Osteoblast (primary cell): ENCODE data around the gene POU2F1. TPM values are rescaled to one million over a fixed set of nuclear protein-coding genes. Genes with fewer than 3 reads are reported as not detected.

ENCODE experiments used
- DNase-seq: peaks from one replicate; pipeline ENCODE4 v3.0.0; 2011; ENCODE audit warnings: low spot score, mixed read lengths; ENCODE audit not compliant: insufficient read length; ENCODE audit errors: missing footprints
- H2AFZ ChIP-seq: 2 replicates; pipeline ENCODE4 v1.6.0; 2011; ENCODE audit warnings: mild to moderate bottlenecking, low read length
- H3K27ac ChIP-seq: 2 replicates; pipeline ENCODE4 v1.5.1; 2011; ENCODE audit warnings: mild to moderate bottlenecking, low read depth, low read length, moderate library complexity
- H3K27me3 ChIP-seq: 2 replicates; pipeline ENCODE4 v1.6.0; 2012; ENCODE audit warnings: mild to moderate bottlenecking, control low read depth, inconsistent platforms, low read length, moderate library complexity; ENCODE audit not compliant: insufficient read depth
- H3K36me3 ChIP-seq: 2 replicates; pipeline ENCODE4 v1.5.1; 2011; ENCODE audit warnings: mild to moderate bottlenecking, low read length, control low read depth, moderate library complexity; ENCODE audit not compliant: insufficient read depth
- H3K4me1 ChIP-seq: 2 replicates; pipeline ENCODE4 v1.5.1; 2011; ENCODE audit warnings: mild to moderate bottlenecking, low read length, control low read depth, moderate library complexity; ENCODE audit not compliant: insufficient read depth
- H3K4me2 ChIP-seq: 2 replicates; pipeline ENCODE4 v1.6.0; 2011; ENCODE audit warnings: mild to moderate bottlenecking, low read length; ENCODE audit not compliant: insufficient read depth
- H3K4me3 ChIP-seq: fragments of 200-600 bp; sonication (generic); 3 replicates; pipeline ENCODE4 v1.5.1; 2012; ENCODE audit warnings: mild to moderate bottlenecking, low read length, inconsistent platforms; ENCODE audit not compliant: insufficient read depth
- H3K79me2 ChIP-seq: 2 replicates; pipeline ENCODE4 v1.6.0; 2012; ENCODE audit warnings: mild to moderate bottlenecking, low read length, control low read depth, inconsistent platforms; ENCODE audit not compliant: insufficient read depth
- H3K9me3 ChIP-seq: 2 replicates; pipeline ENCODE4 v1.5.1; 2011; ENCODE audit warnings: low read depth, low read length, control low read depth
- H4K20me1 ChIP-seq: 2 replicates; pipeline ENCODE4 v1.6.0; 2012; ENCODE audit warnings: mild to moderate bottlenecking, low read length, control low read depth; ENCODE audit not compliant: insufficient read depth
- CTCF ChIP-seq: IDR thresholded peaks from 2 replicates; pipeline ENCODE4 v1.5.1; 2011; ENCODE audit warnings: mild to moderate bottlenecking, low read depth, low read length, moderate library complexity; ENCODE audit errors: extremely low read depth
- total RNA-seq: library from RNA; depleted of rRNA; stranded (reverse); fragments of >200 nt; gene quantifications from 2 replicates; pipeline ENCODE4 v1.2.3, GENCODE V29; 2012

The POU2F1 gene
- total RNA-seq, 1 donor = 11.6 TPM

GRCh38 chr1:167418391-167418790, 197.7 kb downstream of the POU2F1 start:
- H3K36me3 ChIP-seq = peaks cover 2% of the 10 kb centered on the region
- no peaks in the 10 kb centered on the region for H4K20me1 ChIP-seq
- no peaks in the 10 kb centered on the region for H3K79me2 ChIP-seq
- TF ChIP-seq CTCF = no peak
- DNase-seq = no peak
- no peak overlapping the region for H2AFZ ChIP-seq
- H3K27ac ChIP-seq = no peak overlapping the region
- H3K9me3 ChIP-seq = no peaks in the 10 kb centered on the region
- H3K4me2 ChIP-seq = no peak overlapping the region
- no peak overlapping the region for H3K4me3 ChIP-seq
- no peaks in the 10 kb centered on the region for H3K4me1 ChIP-seq
- no peaks in the 10 kb centered on the region for H3K27me3 ChIP-seq

DNA sequence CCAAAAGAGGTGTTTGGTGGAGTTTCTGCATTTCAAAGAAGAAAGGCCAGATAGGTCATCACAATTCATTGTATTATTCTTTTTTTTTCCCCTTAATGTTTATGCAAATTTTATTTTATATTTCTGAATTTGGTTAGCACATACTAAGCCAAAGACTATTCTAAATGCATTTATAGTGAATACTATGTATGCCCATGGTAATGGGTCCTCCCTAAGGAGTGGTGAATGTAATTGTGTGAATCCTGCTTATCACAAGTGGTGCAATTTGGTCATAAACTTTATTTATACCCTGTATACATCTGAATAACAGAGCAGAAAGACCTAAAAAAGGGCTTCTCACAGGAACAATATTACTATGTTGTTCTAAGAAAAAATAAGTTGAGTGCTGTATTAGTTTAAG, 198.6 kb downstream of the POU2F1 start:
- peaks cover 2% of the 10 kb centered on the region for H3K36me3 ChIP-seq
- no peak overlapping the region for H2AFZ ChIP-seq
- no peaks in the 10 kb centered on the region for H3K79me2 ChIP-seq
- H4K20me1 ChIP-seq = no peaks in the 10 kb centered on the region
- no peaks in the 10 kb centered on the region for H3K9me3 ChIP-seq
- H3K4me1 ChIP-seq = no peaks in the 10 kb centered on the region
- TF ChIP-seq CTCF = no peak
- H3K27me3 ChIP-seq = no peaks in the 10 kb centered on the region
- DNase-seq = no peak
- no peak overlapping the region for H3K4me3 ChIP-seq
- no peak overlapping the region for H3K27ac ChIP-seq
- H3K4me2 ChIP-seq = no peak overlapping the region

GRCh38 chr1:167420510-167420909, 199.8 kb downstream of the POU2F1 start:
- no peaks in the 10 kb centered on the region for H3K4me1 ChIP-seq
- H3K36me3 ChIP-seq = peaks cover 2% of the 10 kb centered on the region
- H3K79me2 ChIP-seq = no peaks in the 10 kb centered on the region
- no peak overlapping the region for H3K27ac ChIP-seq
- no peak overlapping the region for H3K4me3 ChIP-seq
- no peak for DNase-seq
- no peak overlapping the region for H3K4me2 ChIP-seq
- no peak overlapping the region for H2AFZ ChIP-seq
- no peak for TF ChIP-seq CTCF
- no peaks in the 10 kb centered on the region for H3K27me3 ChIP-seq
- no peaks in the 10 kb centered on the region for H3K9me3 ChIP-seq
- no peaks in the 10 kb centered on the region for H4K20me1 ChIP-seq

DNA sequence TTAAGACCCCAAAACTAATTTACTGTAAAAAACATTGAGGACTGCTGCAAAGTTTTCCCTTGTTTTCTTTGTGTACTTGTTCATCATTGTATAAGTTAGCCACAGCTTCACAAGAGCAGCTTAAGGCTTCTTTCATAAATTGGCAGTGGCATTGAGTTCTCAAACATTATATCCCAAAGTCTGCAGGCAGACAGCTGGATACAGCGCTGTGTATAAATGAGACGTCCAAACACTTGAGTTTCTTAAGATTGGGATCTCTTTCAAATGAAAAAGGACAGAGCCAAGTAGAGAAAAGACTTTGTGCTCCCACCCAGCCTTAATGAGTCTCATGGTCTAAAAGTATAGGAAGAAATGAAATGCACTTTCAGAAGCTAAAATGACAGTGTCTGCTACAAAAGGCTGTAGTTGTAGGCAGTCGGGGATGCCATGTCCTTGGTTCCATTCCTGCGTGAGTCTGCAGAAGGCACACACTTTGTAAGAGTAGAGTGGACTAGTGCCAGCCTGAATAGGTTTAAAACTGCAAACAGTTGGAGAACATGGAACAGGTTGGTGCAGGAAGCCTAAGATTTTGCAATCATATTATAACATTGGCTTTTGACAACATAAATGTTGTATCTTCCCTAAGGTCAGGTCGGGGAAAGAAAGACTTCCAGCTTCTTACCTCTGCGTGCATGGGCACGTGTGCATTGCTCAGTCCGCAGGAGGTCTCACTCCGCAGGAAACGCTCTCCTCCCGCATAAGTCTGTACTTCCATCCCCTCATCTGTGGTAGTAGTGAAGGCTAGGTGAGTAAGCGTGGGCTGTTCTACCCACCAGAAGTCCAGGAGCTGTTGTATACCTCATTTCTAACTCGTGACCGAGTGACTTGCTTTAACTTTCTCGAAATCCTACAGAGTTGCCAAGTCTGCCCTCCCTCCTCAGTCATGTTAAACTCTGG, 203.3 kb downstream of the POU2F1 start:
- Histone ChIP-seq H4K20me1 (no peaks in the 10 kb centered on the region), H3K36me3 (no peaks in the 10 kb centered on the region), H3K4me2 (no peak overlapping the region), H3K4me1 (no peaks in the 10 kb centered on the region), H2AFZ (no peak overlapping the region), H3K9me3 (no peaks in the 10 kb centered on the region), H3K4me3 (no peak overlapping the region), H3K27me3 (no peaks in the 10 kb centered on the region), H3K27ac (no peak overlapping the region), H3K79me2 (no peaks in the 10 kb centered on the region)
- DNase-seq = no peak
- no peak for TF ChIP-seq CTCF
